ENCODE data around the gene ABCD4.
"Not testable (repeated sequence)": the region's sequence is repeated elsewhere in the genome, so short reads cannot be mapped to it uniquely, and the experiment has no call there.

The ABCD4 gene

DNA sequence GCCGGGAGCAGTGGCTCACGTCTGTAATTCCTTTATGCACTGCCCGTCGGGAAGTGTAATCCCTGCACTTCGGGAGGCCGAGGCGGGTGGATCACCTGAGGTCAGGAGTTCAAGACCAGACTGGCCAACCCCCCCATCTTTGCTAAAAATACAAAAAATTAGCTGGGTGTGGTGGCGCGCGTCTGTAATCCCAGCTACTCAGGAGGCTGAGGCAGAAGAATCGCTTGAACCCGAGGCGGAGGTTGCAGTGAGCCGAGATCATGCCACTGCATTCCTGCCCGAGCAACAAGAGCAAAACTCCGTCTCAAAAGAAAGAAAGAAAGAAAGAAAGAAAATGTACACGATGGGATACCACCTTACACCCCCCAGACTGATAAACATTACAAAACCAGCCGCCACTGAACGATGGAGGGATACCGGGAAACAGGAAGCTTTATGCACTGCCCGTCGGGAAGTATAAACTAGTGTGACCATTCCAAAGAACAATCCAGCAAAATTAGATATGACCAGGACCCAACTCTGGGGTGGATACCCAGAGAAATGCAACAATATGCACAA is 1.1 kb downstream of the ABCD4 start:
- no peak for DNase-seq

DNA sequence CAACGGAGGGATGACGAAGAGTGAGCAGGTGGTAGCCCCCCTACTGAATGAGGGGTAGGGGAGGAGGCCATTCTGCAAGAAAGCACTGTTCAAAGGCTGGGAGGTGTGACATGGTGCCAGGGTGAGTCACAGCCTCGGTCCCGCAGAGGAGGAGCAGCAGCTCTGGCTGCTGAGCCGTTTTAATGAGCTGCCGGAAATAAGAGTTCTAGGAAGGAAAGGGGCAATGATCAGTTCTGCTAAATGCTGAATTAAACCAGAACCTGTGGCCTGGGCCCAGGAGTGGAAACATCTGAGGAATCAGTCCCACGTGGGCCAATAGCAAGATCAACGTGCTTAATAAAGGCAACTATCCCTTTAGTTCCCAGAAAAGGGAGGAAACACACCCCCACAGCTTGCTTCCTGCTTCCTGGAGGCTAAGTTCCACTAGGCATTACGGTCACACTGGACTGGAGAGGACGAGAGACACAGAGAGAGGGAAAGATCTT is 3.6 kb downstream of the ABCD4 start:
- no peak for DNase-seq

DNA sequence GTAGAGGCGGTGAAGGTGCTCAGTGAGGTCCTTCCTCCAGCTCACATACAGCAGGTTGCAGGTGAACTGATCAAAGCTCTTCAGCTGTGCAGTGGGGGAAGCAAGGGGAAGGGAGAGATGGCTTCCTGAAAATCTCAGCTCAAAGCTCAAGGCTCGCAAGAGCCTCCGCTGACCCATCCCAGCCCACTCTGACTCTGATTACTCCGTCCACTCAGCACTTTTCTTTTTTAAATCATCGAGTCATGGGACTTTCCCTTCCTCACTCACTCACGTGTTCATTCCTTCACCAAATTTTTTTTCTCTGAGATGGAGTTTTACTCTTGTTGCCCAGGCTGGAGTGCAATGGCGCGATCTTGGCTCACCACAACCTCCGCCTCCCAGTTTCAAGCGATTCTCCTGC is 4.7 kb downstream of the ABCD4 start:
- DNase-seq: no peak

DNA sequence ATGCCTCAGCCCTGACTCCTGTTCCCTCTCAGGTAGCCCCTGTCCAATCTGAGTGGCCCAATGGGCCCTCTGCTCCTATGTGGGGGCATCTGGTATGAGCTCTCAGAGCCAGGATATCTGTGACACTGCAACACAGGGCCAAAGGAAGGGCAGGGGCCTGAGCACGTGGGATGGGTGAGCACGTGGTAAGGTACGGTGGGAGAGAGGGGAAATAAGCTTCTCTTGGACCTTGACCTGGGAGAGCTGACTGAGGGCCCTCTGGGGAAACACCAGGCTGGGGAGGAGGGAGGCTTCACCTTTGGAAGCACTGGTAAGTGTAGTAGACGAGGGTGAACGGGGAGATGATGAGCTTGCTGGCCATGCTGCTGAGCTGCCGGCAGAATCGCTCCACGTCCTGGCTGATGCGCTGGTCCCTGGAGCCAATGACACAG is 6.7 kb downstream of the ABCD4 start:
- DNase-seq: no peak

DNA sequence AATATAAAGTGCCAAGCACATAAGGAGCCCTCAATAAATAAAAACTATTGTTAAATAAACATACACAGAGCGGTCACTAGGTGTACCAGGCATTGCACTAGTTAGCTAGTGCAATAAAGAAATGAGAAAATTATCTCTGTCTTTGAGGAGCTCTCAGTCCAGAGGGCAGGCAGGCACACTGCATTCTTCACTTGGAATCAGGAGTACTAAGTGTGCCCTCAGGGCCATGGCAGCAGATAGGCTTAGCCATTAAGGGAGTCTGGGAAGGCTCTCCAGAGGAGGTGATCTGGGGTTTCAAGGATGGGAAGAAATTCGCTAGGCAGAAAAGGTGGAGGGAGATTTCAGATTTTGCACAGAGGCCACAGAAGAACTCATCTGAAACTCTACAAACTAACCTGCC is 9.1 kb downstream of the ABCD4 start:
- DNase-seq: no peak

DNA sequence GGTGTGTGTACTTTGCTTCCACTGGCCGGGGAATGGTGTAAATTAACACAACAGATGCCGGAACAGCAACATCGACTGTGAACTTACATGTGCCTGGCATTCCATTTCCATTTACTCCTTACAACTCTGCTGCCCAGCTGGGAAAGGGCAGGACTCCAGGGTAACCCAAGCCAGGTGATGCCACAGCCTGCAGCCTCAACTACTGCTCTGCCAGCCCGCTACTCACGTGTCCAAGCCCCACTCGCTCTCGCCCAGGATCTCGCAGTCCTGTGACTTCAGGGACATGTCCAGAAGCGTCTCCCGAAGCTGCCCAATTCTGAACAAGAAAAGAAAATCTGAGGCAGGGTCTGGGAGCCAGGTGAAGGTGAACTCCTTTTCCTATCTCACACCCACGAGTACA is 10.7 kb downstream of the ABCD4 start:
- no peak for DNase-seq

DNA sequence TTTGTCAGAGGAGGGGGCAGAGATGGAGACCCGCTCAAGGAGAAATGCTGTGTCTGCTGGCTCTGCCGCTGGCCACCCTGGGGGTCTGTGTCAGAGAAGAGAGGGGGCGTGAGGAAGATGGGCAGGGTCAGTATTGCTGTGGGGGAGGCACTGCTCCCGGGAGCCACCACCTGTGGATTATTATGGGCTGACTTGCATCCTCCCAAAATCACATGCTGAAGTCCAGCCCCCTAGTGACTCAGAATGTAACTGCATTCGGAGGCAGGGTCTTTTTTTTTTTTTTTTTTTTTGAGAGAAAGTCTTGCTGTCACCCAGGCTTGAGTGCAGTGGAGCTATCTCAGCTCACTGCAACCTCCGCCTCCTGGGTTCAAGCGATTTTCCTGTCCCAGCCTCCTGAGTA is 12.3 kb downstream of the ABCD4 start:
- DNase-seq: no peak

DNA sequence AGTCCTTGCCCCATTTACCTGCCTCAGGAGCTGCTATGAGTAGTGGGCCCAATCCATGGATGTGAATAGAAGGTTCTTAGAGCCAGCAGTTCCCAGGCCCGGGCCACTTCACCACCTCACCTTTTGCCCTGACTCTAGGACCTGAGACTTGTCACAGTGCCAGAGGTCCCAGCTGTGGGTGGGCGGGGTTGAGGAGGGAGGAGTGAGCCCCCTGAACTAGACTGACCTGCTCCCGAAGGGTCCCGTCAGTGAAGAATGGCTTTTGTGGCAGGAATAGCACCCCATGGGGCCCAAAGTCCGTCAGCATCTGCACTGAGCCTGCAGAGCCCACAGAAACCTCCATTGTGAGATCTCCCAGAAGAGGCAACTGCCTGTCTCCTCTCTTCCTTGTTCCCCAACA is 12.9 kb downstream of the ABCD4 start:
- DNase-seq: no peak

DNA sequence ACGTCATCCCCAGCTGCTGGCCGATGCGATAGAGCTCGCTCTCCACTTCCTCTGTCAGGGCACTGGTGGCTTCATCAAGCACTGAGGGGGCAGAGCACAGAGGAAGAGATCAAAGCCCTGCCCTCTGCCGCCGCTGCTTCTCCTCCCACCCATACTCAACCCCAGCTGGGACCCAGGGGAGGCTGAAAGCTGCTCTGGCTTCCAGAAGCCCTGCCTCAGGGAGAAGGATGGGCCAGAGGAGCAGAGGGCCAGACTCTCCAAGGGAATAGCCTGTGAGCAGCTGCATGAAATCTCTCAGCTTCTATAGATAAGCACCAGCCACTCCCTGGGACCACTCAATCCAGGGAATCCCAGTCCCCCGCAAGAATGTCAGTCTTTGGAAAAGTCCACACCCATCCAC is 16.0 kb downstream of the ABCD4 start:
- DNase-seq: no peak

DNA sequence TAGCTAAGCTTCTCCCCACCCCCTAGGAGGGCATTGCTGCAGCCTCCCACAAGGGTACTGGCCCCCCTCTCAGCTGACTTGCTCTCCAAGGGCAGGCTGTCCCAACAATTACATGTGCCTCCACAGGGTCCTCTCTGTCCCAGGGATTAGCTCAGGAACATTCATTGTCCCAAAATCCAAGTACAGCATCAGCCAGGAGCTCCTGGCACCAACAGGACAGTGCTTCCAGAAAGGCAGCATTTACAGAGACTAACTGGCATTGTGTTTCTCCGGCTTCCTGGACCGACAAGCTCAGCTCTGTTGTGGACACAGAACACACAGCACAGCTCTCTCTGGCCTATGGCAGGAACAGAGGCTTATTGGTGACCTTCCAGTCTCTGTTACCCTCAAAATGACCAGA is 21.7 kb downstream of the ABCD4 start:
- no peak for DNase-seq

DNA sequence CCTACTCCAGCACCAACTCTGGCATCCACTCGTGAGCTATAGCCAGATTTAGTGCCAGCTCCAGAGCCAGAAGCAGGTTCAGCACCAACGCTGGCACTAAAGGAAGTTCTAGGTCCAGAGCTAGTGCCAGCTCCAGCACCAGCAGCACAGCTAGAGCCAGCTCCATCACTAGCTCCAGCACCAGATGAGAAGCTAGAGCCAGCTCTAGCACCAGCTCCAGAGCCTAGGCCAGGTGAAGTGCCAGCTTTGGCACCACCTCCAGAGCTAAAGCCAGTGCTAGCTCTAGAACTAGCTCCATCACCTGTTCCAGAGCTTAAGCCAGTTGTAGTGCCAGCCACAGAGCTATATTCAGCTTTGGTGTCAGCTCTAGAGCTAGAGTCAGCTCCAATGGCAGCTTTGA is 24.7 kb downstream of the ABCD4 start:
- no peak for DNase-seq

DNA sequence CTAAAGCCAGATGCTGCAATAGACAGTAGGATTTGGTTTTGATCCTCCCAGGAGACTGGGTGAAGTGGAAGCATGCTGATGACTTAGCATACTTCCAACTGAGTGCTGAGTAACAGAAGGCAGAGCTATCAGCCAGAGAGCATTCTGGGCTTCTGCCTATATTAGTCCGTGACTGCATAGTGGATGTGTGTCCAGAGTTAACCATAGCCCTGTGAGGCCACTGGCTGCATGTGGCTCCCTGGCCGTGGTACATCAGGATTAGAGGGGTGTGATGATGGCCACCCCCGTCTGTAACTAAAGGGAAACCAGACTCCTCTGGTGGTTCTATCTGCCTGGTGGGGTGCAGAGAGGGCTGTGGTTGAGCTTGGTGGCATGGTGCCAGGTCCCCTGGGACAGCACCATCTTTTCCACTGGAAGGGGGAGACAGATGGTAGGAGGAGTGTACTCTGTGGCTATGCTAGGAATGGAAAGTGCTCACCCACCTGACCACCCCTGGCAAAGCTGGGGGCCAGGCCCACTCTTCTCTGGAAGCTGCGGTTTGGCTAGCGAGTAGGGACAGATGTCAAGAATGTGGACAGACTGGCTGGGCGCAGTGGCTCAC is 27.4 kb downstream of the ABCD4 start:
- DNase-seq: no peak

DNA sequence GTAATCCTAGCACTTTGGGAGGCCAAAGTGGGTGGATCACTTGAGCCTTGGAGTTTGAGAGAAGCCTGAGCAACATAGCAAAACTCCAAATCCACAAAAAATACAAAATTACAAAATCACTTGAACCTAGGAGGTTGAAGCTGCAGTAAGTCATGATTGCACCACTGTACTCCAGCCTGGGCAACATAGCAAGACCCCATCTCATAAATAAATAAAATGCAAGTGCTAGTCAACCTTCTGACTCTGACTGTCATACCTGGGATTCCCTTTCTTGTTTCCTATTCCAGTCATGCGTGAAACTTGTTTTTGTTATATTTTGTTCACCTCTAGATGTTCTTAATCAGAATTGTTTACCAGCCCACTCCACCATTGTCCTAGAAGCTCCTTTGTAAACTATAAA is 31.4 kb downstream of the ABCD4 start:
- DNase-seq: no peak

DNA sequence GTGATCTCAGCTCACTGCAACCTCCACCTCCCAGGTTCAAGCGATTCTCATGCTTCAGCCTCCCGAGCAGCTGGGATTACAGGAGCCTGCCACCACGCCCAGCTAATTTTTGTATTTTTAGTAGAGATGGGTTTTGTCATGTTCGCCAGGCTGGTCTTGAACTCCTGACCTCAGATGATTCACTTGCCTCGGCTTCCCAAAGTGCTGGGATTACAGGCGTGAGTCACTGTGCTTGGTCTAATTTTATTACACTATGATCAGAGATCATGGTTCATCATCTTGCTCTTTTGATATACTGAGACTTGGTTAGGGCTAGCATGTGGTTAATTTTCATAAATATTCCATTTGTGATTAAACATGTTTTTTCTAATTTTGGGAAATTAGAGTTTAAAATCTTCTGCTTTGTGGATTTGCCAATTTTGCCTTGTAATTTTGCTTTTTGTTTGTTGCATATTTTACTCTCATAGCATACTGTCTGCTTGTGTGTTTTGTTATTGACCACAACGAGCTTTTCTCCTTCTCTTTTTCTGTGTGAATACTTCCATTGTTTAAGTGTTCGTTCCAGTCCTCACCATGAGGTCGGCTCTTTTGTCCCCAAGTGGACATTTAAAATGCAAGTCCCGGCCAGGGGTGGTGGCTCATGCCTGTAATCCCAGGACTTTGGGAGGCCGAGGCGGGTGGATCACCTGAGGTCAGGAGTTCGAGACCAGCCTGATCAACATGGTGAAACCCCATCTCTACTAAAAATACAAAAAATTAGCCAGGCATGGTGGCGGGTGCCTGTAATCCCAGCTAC is 32.2 kb downstream of the ABCD4 start:
- not testable (repeated sequence) for DNase-seq

DNA sequence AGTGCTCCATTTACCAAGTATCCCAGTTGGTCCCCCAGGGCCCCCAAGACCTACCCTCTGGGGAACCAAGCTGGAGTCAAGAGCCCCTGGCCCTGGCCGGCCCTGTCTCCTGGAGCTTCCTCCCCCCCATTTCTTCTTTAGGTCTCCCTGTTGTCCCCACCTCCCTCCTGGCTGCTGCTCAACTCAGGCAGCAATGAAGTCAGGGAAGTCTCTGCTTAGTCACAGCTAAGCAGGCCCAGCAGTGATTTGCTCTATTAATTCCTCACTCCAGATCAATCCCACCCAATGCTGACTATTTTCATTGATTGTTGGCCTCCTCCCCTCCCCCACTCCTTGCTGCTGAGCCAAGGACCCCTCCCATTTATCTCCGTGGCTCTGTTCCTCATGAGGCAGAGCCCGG is 35.1 kb downstream of the ABCD4 start:
- no peak for DNase-seq

DNA sequence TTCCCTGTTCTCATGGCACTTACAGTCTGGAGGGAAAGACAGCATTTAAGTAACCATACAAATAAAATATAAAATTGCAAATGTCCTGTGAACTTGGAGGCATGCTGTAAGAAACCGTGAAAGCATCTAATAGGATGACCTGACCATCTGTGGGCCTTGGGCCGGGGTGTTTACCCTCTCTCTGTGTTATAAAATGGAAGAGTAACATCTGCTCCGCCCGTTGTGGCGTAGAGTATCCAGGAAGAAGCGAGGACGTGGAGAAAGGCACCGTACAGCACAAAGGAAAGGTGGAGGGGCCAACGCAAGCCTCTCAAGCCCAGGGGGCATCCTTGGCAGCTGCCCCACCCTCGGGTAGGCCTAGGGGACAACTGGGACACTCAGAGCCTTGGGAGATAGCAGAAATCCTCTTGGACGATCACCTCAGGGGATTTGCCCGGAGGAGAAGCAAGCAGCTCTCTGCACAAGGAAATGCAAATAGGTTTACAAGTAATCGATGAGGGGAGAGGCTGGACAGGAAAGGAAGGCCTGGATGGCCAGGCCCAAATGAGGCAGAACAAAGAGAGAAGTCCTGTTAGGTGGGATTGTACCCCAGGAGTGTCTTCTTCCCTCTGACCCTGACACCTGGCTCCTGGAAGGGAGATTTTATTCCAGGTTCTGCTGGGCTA is 37.3 kb downstream of the ABCD4 start:
- DNase-seq: no peak

DNA sequence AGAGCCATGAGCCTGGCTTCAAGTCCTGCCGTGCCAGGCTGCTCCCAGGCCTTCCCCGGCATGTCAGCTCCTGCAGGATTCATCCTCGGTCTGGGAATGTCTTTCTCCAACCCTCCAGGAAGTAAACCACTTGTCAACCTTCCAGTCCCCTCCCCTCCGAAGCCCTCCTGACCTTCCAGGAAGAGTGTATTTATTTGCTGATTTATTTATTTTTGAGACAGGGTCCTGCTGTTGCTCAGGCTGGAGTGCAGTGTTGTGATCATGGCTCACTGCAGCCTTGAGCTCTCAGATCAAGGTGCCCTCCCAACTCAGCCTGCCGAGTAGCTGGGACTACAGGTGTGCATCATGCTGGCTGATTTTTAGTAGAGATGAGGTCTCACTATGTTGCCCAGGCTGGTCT is 38.8 kb downstream of the ABCD4 start:
- no peak for DNase-seq

DNA sequence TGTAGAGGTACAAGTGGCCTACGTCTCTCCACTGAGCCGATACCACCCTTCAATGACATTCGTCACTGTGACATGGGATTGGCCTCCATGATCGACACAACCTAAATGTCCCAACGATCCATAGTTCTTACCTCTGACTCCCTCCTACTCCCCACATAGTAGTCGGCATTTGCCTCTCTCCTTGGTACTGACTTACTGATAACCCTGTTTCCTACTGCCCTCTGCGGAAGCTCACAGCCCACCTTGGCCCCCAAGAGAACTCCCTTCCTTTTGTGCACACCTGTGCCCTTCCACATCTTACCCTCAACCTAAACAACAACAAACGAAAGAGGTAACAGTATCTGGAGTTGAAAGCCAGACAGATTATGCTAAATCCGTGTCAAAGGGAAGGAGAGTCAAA is 39.6 kb downstream of the ABCD4 start:
- DNase-seq: no peak

DNA sequence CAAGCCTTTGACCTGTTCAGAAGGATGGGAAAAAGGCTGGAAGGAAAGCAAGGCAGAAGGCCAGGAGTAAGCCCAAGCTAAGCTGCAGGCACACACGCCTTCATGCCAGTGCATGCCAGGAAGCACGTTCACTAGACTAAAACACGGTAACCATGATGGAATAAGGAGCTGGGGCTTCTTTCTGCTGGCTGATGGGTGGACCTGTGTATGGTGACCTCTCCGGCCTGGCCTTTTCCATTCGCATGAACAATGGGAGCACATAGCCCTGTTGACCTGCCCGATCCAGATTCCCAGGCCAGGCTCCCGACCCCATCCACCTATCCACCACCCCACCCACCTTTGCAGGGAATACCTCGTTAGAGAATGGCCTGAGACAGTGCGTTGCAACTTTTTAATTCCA is 40.7 kb downstream of the ABCD4 start:
- DNase-seq: no peak

DNA sequence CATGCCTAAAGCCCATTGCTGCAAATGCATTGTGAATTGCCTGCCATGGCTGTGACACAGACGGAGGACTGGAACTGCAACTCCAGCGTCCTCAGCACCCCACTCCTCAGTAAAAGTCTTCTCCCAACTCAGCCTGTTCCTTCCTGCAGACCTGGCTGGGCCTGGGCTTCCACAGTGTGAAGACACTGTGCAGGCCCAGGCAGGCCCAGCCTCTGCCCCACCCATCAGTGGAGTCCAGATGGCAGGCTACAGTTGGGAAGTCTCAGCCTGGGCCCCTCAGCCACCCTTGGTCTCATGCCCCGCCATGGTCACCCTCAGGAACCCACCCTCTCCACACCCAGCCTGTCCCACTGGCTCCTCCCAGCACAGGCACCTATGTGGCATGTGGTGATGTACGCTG is 41.4 kb downstream of the ABCD4 start:
- no peak for DNase-seq

DNA sequence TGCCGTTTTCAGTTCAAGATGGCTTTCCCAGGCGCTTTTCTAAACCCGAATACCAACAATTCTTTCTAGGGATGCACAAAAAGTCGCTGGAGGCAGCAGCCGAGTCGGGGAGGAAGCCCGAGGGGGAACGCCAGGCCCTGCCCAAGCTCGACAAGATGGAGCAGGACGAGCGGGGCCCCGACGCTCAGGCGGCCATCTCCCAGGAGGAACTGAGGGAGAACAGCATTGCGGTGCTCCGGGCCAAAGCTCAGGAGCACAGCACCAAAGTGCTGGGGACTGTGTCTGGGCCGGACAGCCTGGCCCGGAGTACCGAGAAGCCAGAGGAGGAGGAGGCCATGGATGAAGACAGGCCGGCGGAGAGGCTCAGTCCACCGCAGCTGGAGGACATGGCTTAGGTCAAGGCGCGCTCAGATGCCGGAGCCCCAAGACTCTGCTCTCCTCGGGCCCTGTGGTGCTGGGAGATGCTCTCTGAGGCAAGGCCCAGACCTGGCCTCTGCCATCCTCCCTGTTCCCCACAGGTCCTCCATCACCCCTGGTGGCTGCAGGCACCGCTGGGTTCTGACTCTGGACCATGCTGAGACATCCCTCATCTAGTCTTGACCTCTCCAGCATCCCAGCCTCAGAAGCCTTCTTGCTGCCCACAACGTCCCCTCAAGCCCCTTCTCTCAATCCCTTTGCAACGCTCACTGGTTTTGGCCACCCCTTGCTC is 42.1 kb downstream of the ABCD4 start:
- DNase-seq: no peak

DNA sequence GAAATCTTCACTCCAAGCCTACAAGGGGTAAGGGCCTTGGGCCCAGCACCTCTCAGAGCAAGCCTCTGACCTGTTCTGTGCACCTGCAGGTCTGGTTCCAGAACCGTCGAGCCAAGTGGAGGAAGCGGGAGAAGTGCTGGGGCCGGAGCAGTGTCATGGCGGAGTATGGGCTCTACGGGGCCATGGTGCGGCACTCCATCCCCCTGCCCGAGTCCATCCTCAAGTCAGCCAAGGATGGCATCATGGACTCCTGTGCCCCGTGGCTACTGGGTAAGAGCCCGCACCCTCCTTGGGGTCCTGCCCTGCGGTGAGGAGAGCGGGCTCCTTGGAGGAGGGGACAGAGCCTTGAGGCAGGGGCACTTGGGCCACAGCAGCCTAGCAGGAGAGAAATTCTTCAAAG is 43.2 kb downstream of the ABCD4 start:
- no peak for DNase-seq

DNA sequence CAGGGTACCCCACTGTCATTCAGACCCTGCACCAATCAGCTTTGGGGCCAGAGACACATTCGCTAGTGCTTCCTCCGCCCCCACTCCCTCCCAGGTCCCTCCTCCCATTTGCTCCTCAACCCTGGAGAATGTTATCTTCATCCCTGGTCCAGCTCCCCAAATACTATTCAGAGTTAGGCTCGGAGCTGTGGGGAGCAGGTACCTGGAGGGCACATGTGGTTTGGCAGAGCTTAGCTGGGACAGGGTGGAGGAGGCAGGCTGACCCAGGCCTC is 44.0 kb downstream of the ABCD4 start:
- no peak for DNase-seq

Measured in amniotic stem cell (primary cell).